GM19468 (cell line): ENCODE data around the gene VWF.

Experiments
- ATAC-seq: cut with Tn5 transposase; IDR thresholded peaks from one replicate; pipeline ENCODE4 v1.9.1; 2021; ENCODE audit warnings: mild to moderate bottlenecking, moderate library complexity, moderate number of reproducible peaks; ENCODE audit not compliant: unreplicated experiment; ENCODE audit errors: extremely low read depth

VWF gene

GRCh38 chr12:6080149-6081045, 44.1 kb downstream of the VWF start:
- ATAC-seq = no peak

GRCh38 chr12:6078398-6079096, 45.9 kb downstream of the VWF start:
- ATAC-seq = no peak

GRCh38 chr12:6077692-6078083, 46.8 kb downstream of the VWF start:
- no peak for ATAC-seq

DNA sequence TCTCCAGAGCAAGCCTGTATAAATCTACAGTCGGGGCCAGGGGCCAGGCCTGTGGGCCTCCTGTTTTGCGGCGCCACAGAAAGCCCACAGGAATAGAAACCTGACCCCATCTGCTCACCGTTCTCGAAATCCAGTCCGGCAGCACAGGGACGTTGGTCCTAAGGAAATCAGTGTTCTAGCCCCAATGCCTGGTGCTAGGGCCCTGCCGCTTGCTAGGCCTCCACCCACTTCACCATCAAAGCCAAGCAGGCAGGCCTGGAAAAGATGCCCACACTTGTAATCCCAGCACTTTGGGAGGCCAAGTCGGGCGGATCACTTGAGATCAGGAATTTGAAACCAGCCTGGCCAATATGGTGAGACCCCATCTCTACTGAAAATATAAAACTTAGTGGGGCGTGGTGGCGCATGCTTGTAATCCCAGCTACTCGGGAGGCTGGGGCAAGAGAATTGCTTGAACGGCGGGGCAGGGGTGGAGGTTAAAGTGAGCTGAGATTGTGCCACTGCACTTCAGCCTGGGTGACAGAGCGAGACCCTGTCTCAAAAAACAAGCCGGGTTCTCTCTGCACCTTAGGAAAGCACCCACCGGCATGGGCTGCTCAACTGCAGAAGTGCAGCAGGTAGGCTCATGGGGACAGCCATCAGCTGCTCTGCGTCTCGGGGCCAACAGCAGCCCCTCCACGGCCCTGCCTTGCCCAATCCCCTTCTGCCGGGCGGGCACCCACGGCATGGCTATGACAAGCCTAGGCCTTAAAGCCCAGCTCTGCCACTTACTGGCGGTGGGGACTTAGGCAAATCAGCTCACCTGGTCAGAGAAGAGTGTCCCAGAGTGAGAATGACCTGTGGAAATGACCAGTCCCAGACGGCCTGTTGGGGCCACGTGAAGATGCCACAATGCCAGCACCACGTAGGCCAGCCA, 47.4 kb downstream of the VWF start:
- no peak for ATAC-seq

GRCh38 chr12:6076346-6076745, 48.1 kb downstream of the VWF start:
- no peak for ATAC-seq

DNA sequence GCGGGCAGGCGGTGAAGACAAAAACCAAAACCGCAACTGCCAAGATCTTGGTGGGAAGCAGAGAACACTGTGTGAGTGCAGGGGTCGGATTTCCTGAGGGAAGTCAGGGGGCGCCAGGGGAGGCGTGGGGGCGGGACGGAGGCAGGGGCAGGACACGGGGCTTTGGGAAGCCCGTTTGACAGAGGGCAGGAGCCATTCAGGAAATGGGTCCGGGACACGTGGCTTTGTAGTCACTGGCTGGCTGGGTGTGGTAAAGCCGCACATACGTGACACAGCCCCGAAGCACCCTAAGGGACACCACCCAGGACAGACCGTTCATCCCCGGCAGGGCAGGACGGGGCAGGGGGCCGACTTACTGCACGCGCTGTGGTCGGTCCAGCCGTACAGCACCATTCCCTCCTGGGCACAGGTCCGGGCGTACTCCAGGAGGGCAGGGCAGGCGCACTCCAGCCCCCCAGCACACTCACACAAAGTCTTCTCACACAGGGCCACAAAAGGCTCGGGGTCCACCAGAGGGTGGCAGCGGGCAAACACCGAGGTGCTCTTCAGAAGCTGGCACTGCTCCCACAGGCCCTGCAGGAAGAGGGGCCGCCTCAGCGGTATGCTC, 49.4 kb downstream of the VWF start:
- no peak for ATAC-seq

GRCh38 chr12:6074427-6074826, 50.0 kb downstream of the VWF start:
- ATAC-seq = no peak

- no peak for ATAC-seq
Measured at GRCh38 chr12:6073426-6073825, 51.0 kb downstream of the VWF start.

DNA sequence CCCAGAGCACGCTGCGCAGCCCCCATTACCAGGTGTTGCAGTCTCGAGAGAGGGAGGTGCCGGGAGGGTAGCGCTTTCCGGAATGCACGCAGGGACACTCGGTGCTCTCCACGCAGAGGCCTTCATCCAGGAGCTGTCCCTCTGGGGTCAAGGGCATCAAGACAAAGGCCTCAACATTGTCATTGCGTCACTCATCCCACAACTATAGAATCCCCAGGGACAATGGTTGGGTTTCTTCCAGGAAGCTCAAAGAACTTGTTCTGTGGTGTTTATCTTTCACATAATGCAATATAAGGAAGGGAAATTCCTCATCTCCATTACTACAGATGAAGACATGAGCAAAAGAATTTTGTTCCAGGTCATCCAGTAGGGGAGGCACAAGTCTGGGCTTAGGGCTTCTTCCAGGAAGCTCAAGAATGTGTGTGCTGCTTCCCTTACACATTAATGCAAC, 52.1 kb downstream of the VWF start:
- ATAC-seq = no peak

- no peak for ATAC-seq
Measured at GRCh38 chr12:6071589-6071988, 52.9 kb downstream of the VWF start.

- ATAC-seq = no peak
Measured at GRCh38 chr12:6070472-6071257, 53.8 kb downstream of the VWF start.

GRCh38 chr12:6069437-6070093, 54.9 kb downstream of the VWF start:
- no peak for ATAC-seq

GRCh38 chr12:6068227-6068626, 56.2 kb downstream of the VWF start:
- no peak for ATAC-seq

- no peak for ATAC-seq
Measured at GRCh38 chr12:6067152-6067916, 57.1 kb downstream of the VWF start.

- no peak for ATAC-seq
Measured at GRCh38 chr12:6066651-6067050, 57.8 kb downstream of the VWF start.

DNA sequence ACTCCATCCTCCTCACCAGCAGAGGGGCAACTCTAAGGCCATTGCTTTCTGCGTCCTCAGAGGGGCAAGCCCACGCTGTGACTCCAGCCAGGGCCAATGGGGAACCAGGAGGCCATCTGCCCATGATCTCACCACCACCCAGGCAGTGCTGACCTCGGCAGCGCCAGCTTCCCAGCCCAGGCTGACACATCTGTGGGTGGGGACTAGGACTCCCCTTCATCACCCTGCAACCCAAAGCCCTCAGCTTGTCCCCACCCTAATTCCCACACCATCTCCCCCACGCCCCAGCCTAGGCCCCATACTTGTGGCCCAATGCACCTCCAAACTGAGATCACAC, 58.6 kb downstream of the VWF start:
- no peak for ATAC-seq

GRCh38 chr12:6065131-6065862, 59.2 kb downstream of the VWF start:
- no peak for ATAC-seq
